PC-9 (cell line): ENCODE data around the gene SHISA4.

Experiments used
- EZH2 ChIP-seq: fragments of 200-600 bp; sonication (generic); IDR thresholded peaks from 2 replicates; pipeline ENCODE4 v1.8.0; 2017; ENCODE audit warnings: antibody characterized with exemption, low read depth
- TF ChIP-seq, protein P1 (sequence below): fragments of 200-600 bp; sonication (generic); conservative IDR thresholded peaks from 2 replicates; pipeline ENCODE4 v1.6.1; 2017; ENCODE audit warnings: mixed run types, antibody characterized with exemption, mild to moderate bottlenecking, moderate library complexity

DNA sequence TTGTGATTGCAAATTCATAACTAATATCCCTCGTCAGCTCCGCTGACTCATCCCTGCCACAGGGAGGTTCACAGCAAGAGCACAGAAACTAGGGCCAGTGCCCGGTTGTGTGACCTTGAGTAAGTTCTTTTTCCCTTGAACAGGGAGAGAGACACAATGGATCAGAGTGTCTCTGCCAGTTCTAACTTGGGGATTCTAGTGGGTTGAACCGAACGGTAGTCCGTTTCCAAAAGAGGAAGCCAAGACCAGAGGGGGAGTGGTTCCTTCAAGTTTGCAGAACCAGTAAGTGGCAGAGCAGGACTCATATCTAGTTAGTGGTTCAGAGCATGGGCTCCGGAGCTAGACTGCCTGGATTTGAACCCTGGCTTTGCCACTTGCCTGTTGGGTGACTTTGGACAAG lies 4.9 kb upstream of the SHISA4 start:
- TF ChIP-seq, protein P1, sequence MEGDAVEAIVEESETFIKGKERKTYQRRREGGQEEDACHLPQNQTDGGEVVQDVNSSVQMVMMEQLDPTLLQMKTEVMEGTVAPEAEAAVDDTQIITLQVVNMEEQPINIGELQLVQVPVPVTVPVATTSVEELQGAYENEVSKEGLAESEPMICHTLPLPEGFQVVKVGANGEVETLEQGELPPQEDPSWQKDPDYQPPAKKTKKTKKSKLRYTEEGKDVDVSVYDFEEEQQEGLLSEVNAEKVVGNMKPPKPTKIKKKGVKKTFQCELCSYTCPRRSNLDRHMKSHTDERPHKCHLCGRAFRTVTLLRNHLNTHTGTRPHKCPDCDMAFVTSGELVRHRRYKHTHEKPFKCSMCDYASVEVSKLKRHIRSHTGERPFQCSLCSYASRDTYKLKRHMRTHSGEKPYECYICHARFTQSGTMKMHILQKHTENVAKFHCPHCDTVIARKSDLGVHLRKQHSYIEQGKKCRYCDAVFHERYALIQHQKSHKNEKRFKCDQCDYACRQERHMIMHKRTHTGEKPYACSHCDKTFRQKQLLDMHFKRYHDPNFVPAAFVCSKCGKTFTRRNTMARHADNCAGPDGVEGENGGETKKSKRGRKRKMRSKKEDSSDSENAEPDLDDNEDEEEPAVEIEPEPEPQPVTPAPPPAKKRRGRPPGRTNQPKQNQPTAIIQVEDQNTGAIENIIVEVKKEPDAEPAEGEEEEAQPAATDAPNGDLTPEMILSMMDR, result no peak
- no peak for TF ChIP-seq EZH2
